SIG-M5 (cell line): ENCODE data around the gene BICC1.
"Not testable (repeated sequence)": the region's sequence is repeated elsewhere in the genome, so short reads cannot be mapped to it uniquely, and the experiment has no call there.

ENCODE experiments used
- DNase-seq: peaks from one replicate; lab custom pipeline; 2025; lab: John Stamatoyannopoulos, UW

Gene BICC1

DNA sequence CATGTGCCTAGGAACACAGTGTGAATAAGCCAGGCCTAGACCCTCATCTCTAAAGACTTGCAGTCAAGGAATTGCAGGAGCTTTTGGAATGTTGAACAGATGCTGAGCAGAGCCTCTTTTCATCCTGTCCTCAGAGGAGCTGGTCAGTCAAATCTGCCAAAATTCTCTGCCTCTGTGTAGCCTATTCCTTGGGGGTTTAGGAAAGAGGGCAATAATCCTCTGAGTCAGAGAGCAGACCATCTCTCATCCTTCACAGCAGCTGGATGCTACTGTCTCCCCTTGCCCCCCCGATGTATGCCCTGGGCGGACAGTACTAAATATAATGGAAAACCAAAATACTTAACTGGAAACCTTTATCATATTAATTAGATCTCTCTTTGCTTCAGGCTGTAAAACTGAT is 52.6 kb downstream of the BICC1 start:
- DNase-seq, result no peak

DNA sequence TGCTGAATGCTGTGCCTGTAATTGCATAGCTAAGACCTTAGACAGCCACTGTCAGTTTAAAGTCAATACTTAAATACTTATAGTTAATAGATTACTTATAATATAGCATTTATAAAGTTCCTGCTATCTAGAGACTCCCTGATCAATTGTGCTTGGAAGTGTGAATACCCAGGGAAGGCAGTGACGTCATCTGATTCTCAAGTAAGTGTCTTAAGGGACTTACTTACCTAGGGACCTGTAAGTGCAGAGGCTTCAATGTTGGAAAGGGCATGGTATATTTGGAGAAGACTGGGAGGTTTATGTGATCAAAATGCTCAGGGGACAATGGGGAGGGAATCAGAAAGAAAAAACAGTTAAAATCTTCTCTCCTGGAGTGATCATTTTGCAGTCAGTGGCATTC is 55.0 kb downstream of the BICC1 start:
- DNase-seq, result no peak

DNA sequence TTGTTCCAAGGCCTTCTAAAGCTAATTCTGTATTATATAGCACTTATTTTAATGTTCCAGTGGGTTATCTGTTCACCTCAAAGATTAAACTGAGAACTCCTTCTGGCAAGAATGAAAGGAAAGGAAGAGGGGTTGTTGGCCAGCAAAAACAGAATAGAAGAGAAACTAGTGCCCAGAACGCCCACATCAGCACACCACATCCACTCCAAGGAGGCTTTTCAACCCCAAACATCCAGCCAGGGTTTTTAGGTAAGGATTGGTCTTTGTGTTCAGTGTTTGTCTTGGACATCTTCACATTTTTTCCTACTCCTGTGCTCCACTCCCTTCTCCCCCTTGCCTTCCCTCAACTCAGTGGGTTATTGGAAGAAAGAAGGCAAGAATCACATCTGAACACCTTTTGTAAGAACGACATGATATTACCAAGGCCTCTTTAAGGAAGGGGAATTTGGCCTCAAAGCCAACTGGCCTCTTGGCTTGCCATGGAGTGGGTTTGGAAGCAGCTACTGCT is 55.8 kb downstream of the BICC1 start:
- DNase-seq, result no peak

DNA sequence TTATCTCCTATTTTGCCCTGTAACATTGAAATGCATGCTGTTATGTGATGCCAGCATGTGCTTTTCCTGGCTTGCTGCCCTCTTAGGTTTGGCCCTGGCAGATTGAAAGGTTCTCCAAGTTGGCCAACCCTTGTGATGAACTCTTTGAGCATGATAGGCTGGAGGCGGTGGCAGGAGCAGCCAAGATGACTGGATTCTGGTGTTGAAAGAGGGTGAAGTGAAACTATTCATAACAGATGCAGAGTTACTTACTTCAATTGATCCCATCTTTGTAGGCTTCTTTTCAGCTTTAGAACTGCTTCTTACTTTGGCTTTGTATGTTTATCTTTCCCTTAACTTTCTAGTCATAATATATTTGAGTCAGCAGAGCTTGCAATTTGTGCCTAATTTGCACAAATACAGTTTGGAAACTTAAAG is 57.6 kb downstream of the BICC1 start:
- DNase-seq, result no peak

DNA sequence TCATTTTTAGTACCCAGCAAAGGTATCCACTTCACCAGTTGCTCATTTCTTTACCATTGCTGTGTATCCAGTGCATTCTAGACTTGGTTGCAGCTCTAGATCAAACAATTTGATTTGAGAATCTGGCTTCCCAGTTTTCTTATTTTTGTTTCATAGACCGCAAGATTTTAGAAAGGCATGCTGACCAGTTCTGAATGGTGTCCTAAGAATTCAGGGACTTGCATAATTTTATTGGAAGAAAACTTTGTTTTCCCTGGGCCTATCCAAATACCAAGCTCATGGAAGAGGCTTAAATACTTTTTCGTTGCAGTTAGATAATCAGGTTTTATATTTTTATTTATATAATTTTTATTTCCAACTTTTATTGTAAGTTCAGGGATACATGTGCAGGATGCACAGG is 58.3 kb downstream of the BICC1 start:
- DNase-seq, result no peak

DNA sequence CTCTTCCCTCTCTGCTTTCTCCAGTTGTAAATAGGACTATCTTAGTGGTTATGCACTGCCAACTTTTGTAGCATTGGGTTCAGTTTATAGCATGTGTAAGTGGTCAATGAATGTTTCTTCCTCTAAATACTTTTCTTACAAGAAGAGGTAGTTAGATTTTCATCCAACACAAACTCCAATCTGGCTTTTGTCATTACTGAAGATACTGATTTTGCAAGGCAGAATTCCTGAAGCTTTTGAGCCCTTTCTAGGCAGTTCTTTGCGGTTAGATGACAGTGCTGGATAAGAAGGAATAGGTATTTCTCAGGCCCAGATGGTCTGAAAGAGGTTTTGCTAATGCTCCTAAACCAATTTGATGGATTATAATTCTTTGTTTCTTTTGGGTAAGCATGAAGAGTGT is 60.5 kb downstream of the BICC1 start:
- DNase-seq, result no peak

DNA sequence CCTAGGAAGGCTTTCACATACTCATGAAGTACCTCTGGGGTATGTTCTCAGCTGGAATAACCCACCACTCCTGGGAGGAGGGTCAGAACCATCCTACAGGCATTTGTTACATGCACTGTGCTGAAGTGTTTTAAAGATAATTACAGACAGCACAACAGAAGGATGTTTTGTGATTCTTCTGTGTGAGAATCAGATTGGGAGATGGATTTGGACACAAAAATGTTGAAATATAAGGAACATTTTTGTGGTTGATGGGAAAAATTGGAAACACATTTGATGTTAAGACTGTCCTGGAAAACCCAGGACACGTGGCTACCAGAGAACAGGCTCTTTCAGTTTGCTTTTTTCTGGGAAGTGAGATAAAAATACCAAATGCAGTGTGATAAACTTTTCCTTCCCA is 61.4 kb downstream of the BICC1 start:
- no peak for DNase-seq

DNA sequence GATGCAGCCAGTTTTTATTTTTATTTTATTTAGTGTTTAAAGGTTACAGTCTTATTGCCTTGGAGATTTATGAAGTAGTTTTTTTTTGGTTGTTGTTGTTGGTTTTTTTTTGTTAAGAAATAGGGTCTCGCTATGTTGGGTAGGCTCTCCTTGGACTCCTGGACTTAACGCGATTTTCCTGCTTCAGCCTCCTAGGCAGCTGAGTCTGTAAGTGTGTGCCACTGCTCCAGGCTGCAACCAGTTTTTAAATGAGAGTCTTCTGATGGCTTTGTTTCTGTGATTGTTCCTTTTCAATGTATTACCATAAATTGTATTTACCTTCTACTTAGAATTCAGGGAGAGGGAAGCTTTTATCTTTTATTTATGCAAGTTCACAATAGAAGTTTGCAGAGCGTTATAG is 62.8 kb downstream of the BICC1 start:
- no peak for DNase-seq

DNA sequence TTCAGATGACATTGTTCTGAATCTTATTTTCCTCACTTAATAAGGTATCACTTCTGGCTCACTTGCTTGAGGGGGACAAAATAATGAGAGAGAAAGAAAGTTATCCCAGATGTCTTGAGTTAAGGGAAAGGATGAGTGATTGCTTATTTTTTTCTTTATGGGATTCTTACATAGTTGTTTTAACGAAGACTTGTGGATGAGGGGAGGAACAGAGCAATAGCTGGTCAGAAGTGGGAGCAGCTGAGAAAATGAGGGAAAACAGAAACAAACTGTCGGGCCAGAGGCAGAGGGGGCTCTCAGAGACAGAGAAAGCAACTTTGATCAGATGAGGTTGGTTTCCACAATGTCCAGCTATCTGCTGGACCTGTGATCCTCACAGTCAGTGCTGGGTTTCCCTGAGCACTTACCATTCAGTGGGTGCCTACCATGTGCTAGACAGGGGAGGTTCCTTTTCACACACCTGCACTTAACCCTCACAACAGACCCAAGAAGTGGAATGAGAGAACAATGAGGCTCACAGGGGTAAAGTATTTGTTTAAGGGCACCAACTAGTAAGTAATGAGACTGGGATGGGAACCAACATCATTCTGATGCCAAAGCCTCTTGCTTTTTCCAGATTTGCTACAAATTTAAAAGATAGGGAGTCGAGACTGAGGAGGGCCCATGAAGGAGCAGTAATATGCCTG is 64.2 kb downstream of the BICC1 start:
- DNase-seq, result no peak

DNA sequence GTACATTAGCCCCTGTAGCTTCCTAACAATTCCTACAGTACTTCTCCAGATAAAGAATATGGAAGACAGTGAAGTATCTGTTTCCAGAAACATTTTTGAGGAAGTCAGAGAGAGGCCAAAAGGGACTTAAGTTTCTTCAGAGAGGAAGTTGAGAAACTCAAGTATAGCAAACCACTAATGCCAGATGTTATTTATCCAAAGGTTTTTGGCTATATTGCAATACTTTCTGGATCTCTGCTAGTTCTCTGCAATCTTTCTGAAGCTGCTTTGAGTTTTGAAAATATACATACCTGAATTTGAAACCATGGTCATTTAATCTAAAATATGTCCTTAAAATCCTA is 64.7 kb downstream of the BICC1 start:
- peak; percentile 50 for DNase-seq

DNA sequence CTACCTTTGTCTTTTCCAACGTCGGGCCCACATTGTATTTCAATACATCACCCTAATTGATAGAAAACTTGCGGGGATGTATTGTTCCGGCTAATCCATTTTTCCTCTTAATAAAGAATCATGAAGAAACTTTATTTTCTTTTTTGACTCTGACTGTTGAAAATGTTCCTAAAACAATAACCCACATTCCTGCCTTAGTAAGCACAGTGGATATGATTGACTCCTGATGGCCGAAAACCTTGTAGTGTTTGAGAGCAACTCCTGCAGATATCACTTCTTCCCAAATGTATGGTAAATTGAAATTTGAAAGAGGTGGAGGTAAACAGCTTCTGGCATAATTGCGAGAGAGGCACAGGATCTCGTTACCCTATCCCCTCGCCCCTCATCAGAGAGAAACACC is 65.7 kb downstream of the BICC1 start:
- no peak for DNase-seq

DNA sequence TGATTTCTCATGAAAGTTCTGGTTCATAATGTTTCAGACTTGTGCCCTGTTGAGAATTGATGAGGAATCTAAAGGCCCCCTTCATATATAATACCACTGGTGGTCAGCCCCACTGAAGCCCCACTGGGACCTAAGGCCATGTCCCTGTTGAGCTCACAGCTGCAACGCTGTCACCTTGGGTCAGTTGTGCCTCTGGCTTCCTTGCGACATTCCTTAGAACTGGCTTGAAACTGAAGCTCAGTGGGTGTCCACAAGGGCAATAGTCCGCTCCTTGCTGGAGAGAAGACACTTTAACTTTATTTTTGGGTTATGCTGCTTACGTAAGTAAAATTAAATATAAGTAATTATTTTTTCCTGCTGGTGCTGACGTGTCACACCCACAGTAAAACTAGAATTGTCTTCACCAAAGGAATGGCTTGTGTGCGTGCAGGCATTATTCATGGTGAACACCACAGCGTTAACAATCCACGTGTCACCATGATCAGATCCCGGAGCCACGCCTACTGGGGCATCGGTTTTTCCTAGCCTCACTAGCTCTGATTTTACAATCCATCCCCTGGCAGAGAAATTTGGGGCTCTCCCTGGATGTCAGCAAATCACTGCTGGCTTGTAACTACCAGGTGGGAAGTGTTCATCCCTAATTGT is 66.5 kb downstream of the BICC1 start:
- DNase-seq, result no peak

DNA sequence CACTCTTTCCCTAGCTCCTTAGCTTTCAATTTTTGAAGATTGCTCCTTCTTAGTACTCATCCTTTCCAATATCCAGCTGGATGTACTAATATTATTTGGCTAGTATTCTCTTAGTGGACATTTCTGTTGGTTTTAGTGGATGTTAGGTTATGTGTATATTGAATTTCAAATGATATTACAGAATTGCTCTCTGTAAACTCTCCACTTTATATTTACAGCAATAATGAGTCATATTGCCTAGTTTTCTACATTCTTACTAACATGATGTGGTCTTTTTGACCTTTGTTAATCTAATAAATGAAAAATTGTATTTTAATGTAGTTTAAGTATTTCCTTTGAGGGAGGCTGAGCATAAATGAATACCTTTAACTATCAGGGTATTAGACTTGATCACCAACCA is 69.4 kb downstream of the BICC1 start:
- DNase-seq, result no peak

DNA sequence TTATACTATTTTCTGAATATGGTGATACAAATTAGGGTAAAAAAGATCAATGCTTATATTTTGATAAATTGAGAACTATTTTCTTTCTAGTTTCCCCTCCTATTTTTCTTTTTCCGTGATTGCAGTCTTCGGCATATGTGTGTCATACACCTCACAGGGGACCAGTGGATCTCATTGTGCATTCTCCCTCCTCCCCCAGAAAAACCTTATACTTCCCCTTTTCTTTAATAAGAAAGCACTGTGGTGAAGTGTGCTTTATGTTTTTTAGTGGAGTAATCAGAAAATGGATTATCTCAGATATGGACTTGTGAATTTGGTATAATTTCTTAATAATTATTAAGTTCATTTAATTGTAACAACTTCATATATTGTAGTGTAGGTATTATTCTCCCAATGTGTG is 72.8 kb downstream of the BICC1 start:
- DNase-seq, result no peak

DNA sequence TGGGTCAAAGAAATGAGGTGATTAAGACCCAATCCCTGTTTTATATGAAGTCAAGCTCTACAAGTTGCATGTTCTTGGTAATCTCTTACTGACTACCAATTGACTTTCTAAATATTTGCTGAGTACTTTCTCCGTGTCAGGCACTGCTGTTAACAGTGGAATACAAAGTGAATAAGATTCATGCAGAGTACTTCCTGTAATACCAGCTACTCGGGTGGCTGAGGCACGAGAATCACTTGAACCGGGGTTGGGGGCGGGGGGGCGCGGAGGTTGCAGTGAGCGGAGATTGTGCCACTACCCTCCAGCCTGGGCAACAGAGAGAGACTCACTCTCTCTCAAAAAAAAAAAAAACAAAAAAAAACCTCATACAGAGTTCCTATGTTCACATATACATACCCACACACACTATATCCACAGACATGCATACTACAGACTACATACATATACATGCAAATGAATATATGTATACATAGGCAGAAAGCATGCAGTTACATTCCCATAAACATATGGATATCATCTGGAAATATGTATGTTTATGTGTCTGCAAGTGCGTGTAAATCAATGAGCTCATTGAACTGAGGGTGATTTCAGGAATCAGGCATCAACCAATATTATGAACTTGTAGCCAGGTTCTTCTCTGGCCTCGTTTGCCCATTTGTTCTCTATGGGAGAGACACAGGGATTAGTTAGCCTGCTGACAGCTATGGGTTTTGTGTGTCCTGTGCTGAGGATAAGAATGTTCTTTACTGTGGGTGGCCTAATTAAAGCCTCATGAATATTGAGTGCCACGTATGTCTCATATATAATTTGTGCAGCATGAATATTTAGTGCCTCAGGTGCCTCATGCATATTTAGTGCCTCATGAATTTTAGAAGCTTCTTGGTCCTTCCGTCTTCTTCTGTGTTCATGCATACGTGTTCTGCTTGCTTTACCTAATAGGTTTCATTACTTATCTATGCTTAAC is 73.9 kb downstream of the BICC1 start:
- DNase-seq, result no peak

DNA sequence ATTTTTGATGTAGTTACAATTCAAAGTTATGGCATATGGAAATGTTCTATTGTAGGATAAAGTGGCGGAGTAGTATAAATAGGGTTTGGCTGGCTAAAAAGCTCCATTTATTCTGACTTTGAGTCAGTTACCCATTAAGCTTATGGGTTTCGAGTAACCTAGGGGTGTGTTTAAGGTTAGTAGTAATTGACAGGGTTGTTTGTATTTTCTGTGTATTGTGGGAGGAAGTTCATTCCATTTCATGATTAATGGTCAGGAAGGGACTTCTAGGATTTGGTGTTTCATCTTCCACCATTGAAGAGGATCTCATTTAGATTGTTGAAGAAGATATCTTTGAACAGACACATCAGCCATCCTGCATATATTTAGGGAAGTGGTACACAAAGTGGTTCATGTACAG is 75.0 kb downstream of the BICC1 start:
- no peak for DNase-seq

DNA sequence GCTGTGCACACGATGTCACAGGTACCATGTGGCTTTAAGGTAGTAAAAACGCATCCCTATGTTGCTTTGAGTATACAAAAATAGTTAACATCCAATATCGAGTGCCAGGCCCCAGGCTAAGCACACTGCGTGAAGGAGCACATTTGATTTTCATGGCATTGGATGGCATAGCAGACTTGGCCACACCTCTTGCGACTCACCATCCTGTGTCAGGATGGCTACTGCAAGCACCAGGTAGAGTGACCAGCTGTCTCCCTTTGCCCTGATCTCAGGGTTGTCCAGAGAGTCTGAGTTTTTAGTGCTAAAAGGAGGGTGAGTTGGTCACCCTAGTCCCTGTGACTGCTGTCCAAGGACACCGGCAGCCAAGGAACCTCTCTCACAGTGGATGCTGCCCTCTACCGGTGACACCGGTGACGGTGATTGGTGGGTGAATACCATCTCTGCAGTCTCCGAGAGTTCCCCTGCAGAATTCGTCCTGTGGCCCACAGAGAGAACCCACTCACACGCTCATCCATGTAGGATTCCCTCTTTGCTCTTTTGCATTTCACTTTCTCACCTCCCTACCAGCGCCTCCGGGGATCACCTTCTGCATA is 76.1 kb downstream of the BICC1 start:
- no peak for DNase-seq

DNA sequence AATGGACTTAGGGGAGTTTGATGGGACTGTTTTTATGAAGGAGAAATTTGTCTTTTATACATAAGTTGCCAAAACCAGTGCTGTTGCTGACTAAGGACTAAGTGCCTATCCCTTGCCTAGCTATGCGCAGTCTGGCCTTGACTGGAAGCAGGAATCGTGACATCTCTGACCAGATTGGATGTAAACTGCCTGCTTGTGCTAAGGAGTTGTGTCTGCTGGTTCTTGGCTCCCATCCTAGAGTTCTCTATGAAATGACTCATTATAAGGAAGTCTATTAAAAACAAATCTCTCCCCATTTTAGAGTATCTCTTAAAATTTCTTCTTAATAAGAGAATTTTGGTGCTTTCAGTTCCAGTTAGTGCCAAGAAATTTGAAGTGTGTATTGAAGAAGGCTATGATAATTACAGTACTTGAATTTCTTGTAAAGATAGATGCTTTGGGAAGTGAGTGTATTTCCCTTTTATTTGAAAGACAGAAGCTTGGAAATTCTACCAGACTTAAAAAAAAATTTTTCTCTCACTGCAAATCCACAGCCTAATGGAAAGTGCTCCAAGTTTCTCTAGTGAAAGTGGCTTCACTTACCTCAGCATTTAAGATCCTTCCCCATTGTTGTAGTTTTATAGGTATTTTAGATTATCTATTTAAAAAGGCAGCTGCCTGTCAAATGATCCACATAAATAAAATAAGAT is 77.6 kb downstream of the BICC1 start:
- no peak for DNase-seq

DNA sequence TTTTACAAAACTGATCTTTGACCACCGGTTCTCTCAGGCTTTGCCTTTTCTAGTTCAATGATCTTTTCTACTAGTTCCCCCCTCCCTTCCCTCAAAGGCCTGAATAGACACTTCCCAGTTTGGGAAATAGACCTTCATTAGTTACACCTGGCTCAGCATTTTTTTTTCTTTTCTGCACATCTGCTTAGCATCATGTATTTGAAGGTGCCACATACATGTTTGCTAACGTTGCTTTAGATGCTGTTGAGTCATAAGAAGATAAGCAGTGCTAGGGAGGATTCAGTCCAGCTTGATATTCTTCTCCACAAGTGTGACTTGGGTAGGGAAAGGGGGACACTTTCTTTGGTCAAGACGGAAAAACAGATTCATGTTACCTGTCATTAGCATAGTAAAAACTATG is 78.3 kb downstream of the BICC1 start:
- no peak for DNase-seq

DNA sequence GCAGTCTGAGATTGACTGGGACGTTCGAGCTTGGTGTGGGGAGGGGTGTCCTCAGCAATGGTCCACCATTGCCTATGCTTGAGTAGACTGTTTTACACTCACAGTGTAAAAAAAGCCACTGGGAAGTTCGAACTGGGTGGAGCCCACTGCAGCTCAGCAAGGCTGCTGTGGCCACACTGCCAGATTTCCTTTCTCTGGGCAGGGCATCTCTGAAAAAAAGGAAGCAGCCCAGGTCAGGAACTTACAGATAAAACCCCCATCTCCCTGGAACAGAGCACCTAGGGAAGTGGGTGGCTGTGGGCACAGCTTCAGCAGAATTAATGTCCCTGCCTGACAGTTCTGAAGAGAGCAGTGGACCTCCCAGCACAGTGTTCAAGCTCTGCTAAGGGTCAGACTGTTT is 80.3 kb downstream of the BICC1 start:
- no peak for DNase-seq

DNA sequence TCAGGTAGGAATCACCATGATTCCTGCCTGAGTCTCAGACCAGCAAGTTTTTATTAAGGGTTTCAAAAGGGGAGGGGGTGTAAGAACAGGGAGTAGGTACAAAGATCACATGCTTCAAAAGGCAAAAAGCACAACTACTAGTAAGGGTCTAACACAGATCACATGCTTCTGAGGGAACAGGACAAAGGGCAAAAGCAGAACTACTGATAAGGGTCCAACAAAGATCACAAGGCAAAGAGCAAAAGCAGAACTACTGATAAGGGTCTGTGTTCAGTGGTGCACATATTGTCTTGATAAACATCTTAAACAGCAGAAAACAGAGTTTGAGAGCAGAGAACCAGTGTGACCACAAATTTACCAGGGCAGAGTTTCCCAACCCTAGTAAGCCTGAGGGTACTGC is 84.5 kb downstream of the BICC1 start:
- not testable (repeated sequence) for DNase-seq
